SKM-1 (cell line): ENCODE measurements around the gene DNAJB13.
"Not testable (repeated sequence)": the region's sequence is repeated elsewhere in the genome, so short reads cannot be mapped to it uniquely, and the experiment has no call there.

Source experiments
- DNase-seq: peaks from one replicate; lab custom pipeline; 2025; ENCODE audit not compliant: unreplicated experiment; lab: John Stamatoyannopoulos, UW

DNAJB13 gene

DNA sequence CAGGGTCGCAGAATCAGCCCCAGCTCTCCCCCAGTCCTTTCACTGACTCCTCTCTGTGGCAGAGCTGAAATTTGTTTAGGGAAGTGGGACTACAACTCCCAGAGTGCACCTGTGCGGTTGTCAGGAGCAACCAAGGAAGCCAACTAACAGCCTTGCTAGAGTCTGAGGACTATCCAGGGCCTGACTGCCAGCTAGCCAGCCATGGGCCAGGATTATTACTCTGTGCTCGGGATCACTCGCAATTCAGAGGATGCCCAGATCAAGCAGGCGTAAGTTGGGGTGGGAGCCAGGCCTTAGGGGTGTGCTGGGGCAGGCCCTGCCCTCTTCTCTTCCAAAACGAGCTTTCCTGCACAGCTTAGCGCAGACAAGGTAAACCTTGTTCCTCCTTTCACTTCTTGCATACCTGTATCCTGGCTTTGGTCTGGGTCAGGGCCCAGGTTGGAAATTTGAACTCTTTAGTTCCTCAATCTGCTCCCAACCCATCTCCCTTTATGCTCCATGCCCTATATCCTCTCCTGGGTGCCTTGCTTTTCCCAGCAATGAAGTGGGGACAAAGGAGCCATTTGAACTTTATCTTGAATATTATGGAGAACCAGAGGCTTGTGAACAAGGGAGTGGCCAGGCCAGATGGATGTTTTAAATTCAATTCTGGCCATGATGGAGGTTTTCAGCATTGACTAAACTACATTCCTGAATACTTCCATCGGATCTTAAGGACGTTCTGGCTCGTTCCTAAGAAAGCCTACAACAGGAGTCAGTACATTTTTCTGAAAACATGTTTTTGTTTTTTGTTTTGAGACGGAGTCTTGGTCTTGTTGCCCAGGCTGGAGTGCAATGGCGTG is at the start of gene DNAJB13:
DNAJB13 (plus strand) TSS at position 158 of the 842 bp plus-strand sequence; CDS start at position 202, 44 bp downstream.
- peak; percentile 48 for DNase-seq

GRCh38 chr11:73902303-73902702 is 48.5 kb upstream of the DNAJB13 start:
- DNase-seq = no peak

- peak; percentile 77 for DNase-seq
Measured at GRCh38 chr11:73907191-73907590, 43.6 kb upstream of the DNAJB13 start.

DNA sequence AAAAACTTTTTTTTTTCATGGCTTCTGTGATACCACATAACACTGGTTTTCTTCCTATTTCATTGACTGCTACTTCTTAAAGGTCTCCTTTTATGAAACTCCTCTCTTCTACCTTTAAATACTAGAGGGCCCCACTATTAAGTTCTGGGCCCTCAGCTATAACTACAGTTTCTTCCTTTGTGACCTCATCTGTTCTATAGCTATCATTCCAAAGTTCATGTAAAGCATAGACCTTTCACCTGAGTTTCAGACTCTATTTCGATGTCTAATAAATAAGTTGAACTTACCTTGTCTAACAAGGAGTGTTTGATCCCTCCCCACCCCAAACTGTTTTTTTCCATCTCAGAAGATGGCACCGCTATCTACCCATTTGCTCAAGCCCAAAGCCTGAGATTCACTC is 38.8 kb upstream of the DNAJB13 start:
- no peak for DNase-seq

- no peak for DNase-seq
Measured at GRCh38 chr11:73913472-73913871, 37.4 kb upstream of the DNAJB13 start.

DNA sequence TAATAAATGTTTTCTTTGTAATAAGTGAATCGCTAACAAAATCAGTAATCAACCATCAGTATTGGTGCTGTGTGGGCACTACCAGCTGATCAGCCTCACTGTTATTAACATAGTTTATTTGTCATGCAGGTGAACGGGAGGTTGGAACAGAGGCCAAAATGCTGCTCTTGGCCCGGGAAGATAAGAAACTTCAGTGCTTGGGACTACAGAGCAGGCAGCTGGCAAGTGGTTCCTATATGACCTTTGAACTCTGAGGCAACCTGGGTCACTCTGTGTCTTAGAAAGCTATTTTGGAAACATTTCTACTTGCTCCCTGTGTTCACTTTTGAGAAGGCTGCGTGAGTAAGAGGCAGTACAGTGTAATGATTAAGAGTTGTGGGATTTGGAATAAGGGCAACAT is 36.5 kb upstream of the DNAJB13 start:
- no peak for DNase-seq

GRCh38 chr11:73916435-73916834 is 34.4 kb upstream of the DNAJB13 start:
- no peak for DNase-seq

DNA sequence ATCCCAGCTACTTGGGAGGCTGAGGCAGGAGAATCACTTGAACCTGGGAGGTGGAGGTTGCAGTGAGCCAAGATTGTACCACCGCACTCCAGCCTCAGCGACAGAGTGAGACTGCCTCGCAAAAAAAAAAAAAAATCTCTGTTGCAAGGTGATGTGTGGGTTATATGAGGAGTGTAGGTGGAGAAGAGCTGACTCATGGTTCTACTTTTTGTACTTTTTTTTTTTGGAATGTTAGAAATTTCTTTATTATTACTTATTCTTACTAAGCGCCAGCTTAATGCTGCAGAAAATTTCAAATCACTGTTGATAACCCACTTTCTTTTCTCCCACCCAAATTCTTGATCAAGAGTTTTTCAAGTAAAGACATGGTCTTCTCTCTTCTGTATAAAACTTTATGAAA is 29.6 kb upstream of the DNAJB13 start:
- no peak for DNase-seq

DNA sequence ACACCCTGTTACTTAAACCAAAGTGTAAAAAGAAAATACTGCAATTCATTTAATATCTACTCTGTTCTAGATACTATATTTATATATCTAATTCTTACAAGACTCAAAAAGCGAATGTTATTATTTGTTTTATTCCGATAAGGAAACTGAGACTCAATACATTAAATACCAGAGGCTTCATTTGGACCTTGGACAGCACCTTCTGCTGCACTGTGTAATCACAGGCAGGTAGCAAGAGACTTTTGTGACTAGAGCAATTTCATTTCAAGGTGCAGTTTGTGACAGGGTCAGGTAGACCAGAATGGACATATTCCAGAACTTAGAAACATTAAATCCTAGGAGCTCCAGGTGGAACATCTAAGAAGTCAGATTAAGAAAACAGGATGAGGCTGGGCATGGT is 21.4 kb upstream of the DNAJB13 start:
- no peak for DNase-seq

DNA sequence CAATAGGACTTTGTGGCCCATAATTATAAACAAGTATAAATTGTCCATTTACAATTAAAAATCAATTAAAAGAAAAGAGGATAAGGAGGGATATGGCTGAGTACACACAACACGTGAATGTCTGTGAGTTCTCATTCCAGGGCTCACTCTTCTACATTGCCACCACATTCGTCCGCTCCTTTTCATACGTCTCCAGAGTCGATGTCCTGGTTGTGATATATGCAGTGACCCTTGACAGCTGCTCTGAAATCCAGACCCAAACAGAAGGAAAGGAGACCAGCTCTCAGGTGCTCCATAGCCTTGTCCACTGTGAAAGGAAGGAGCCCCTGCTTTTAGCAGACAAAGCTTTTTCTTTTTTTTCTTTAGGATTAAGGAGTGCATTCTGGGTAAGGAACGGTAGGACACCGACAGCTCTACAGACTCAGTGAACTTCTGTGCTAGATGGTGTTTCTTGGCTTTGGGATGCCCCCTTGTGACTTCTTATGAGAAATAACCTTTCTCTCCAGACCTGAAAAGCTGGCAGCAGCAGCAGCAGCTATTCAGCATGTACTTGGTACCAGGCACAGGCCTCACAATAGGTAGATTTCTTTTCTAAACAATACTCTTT is 19.7 kb upstream of the DNAJB13 start:
- peak; percentile 8 for DNase-seq

DNA sequence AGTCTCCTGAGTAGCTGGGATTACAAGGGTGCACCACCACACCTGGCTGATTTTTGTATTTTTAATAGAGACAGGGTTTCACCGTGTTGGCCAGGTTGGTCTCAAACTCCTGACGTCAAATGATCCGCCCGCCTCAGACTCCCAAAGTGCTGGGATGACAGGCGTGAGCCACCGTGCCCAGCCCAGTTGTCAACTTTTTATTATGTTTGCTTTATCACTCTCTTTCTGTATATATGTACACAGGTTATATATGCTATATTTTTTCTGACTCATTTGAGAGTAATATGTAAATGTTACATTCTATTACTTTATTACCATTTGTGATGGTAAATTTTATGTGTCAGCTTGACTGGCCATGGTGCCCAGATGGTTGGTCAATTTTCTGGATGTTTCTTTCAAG is 18.9 kb upstream of the DNAJB13 start:
- no peak for DNase-seq

DNA sequence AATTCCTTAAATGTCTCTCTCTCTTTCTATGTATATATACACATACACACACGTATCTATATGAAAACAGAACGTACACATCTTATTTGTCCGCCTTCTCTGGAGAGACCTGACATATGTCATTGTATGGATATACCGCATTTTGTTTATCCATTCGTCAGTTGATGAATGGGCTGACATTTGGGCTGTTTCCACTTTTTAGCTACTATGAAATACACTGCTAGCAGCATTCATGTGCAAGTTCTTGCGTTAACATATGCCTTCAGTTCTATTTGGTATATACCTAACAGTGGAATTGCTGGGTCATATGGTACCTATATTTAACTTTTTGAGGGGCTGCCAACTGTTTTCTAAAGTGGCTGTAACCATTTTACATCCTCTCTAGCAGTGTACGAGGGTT is 18.0 kb upstream of the DNAJB13 start:
- DNase-seq = no peak

DNA sequence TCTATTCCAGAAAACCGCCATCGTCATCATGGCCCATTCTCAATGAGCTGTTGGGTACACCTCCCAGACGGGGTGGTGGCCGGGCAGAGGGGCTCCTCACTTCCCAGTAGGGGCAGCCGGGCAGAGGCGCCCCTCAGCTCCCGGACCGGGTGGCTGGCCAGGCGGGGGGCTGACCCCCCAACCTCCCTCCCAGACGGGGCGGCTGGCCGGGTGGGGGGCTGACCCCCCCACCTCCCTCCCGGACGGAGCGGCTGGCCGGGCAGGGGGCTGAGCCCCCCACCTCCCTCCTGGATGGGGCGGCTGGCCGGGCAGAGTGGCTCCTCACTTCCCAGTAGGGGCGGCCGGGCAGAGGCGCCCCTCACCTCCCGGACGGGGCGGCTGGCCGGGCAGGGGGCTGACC is 14.8 kb upstream of the DNAJB13 start:
- DNase-seq = not testable (repeated sequence)

DNA sequence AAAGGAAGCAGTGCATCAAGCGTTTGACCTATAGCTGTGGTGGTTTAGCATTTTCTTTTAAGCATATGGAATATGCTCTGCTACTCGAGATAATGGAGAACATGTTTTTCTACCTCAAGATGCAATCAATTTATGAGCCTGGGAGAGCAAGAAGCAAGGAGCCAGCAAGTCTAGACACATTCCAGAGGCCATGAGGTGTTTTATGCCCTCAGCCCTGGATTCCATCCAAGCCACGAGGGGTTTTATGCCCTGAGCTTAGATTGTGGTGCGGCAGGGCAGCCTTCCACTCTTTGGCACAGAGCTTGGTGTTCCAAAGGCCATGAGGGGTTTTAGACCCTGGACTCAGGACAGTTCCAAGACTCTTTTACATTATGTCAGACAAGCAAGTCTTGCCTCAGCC is 11.7 kb upstream of the DNAJB13 start:
- DNase-seq = no peak

- no peak for DNase-seq
Measured at GRCh38 chr11:73940801-73941570, 9.8 kb upstream of the DNAJB13 start.

GRCh38 chr11:73942010-73942409 is 8.8 kb upstream of the DNAJB13 start:
- no peak for DNase-seq

- no peak for DNase-seq
Measured at GRCh38 chr11:73944085-73944484, 6.7 kb upstream of the DNAJB13 start.

- DNase-seq = no peak
Measured at GRCh38 chr11:73944901-73945300, 5.9 kb upstream of the DNAJB13 start.

DNA sequence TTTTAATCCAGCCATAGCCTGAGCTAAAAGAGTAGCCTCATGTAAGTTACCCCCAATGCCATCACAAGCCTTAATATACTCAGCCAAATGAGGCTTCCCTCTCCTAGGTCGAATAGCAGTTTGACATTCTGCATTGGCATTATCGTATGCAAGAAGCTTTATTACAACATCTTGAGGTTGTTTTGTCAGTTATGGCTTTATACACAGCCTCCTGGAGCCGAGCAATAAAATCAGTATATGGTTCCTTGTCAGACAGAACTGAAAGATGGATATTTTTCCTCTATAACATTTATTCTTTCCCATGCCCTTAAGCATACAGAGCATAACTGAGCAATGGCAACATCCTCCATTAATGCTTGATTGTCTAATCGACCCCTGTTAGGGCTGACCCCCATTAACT is 5.4 kb upstream of the DNAJB13 start:
- DNase-seq = no peak

- no peak for DNase-seq
Measured at GRCh38 chr11:73946798-73947458, 3.9 kb upstream of the DNAJB13 start.

- no peak for DNase-seq
Measured at GRCh38 chr11:73949246-73949645, 1.6 kb upstream of the DNAJB13 start.
